OCI-LY7 (cell line): Measurements from ENCODE around the gene RHEX. TPM values are rescaled to one million over a fixed set of nuclear protein-coding genes. Genes with fewer than 3 reads are reported as not detected.

Experiments
- BruUV-seq: library from RNA; stranded (reverse); fragments of 400-500 nt; replicated peaks from 2 replicates; lab custom pipeline; 2021; lab: Mats Ljungman, UMichigan
- CTCF ChIA-PET: fragments of 300-600 bp; sonication (Branson Sonifier 250); formaldehyde crosslinking; loops from one replicate; lab custom pipeline; 2022; ENCODE audit warnings: antibody characterized with exemption; ENCODE audit not compliant: unreplicated experiment; lab: Charles Lee
- POLR2A ChIA-PET: fragments of 300-600 bp; sonication (Branson Sonifier 250); formaldehyde crosslinking; loops from one replicate; lab custom pipeline; 2022; ENCODE audit warnings: antibody characterized with exemption; lab: Charles Lee
- DNase-seq: peaks from one replicate; pipeline ENCODE4 v3.0.0-alpha.2; 2015; ENCODE audit warnings: low spot score
- H2AFZ ChIP-seq: fragments of 200-600 bp; sonication (generic), shearing (Covaris generic); 2 replicates; pipeline ENCODE4 v1.6.1; 2014; ENCODE audit warnings: mild to moderate bottlenecking, antibody characterized with exemption, low read length, moderate library complexity
- H3K27ac ChIP-seq: fragments of 200-600 bp; sonication (generic); 2 replicates; pipeline ENCODE4 v1.5.1; 2014; ENCODE audit warnings: mixed run types, low read depth, mild to moderate bottlenecking, moderate library complexity, low read length, inconsistent platforms; ENCODE audit not compliant: poor library complexity, severe bottlenecking
- H3K36me3 ChIP-seq: fragments of 200-600 bp; sonication (generic); 2 replicates; pipeline ENCODE4 v1.6.1; 2014; ENCODE audit warnings: mild to moderate bottlenecking, antibody characterized with exemption, low read length, moderate library complexity, mixed read lengths; ENCODE audit not compliant: insufficient read depth
- H3K4me1 ChIP-seq: fragments of 200-600 bp; sonication (generic); 2 replicates; pipeline ENCODE4 v1.5.1; 2014; ENCODE audit warnings: mild to moderate bottlenecking, low read length; ENCODE audit not compliant: insufficient read depth, poor library complexity, severe bottlenecking
- H3K4me2 ChIP-seq: fragments of 200-600 bp; sonication (generic); 2 replicates; pipeline ENCODE4 v1.6.1; 2014; ENCODE audit warnings: mild to moderate bottlenecking, low read length
- H3K4me3 ChIP-seq: fragments of 200-600 bp; sonication (generic); 2 replicates; pipeline ENCODE4 v1.5.1; 2014; ENCODE audit warnings: mild to moderate bottlenecking, low read depth, low read length; ENCODE audit not compliant: poor library complexity, severe bottlenecking
- H3K79me2 ChIP-seq: fragments of 200-600 bp; sonication (generic); 2 replicates; pipeline ENCODE4 v1.6.1; 2016; ENCODE audit warnings: low read depth, mild to moderate bottlenecking, low read length, moderate library complexity, mixed read lengths; ENCODE audit not compliant: insufficient read depth
- H3K9me2 ChIP-seq: fragments of 200-600 bp; sonication (generic); 2 replicates; pipeline ENCODE4 v1.6.1; 2016; ENCODE audit warnings: mild to moderate bottlenecking, low read length, mixed read lengths; ENCODE audit not compliant: insufficient read depth
- H3K9me3 ChIP-seq: fragments of 200-600 bp; sonication (generic); 2 replicates; pipeline ENCODE4 v1.6.1; 2014; ENCODE audit warnings: mild to moderate bottlenecking, mixed run types, low read length, mixed read lengths
- H4K20me1 ChIP-seq: fragments of 200-600 bp; sonication (generic); 2 replicates; pipeline ENCODE4 v1.6.1; 2014; ENCODE audit warnings: mild to moderate bottlenecking, antibody characterized with exemption, low read length, moderate library complexity, mixed read lengths; ENCODE audit not compliant: insufficient read depth
- CTCF ChIP-seq: fragments of 200-600 bp; sonication (generic); conservative IDR thresholded peaks from 2 replicates; pipeline ENCODE4 v1.5.1; 2014; ENCODE audit warnings: mild to moderate bottlenecking, antibody characterized with exemption, low read length, moderate library complexity, mixed read lengths
- EZH2phosphoT487 ChIP-seq: fragments of 200-600 bp; sonication (generic); IDR thresholded peaks from 2 replicates; pipeline ENCODE4 v1.6.1; 2018; ENCODE audit warnings: low read depth, borderline replicate concordance, mild to moderate bottlenecking, mixed run types, antibody characterized with exemption, low read length, moderate library complexity, mixed read lengths
- intact Hi-C: fragments of 100-400 bp; cut with micrococcal nuclease; formaldehyde crosslinking; loops from one replicate; pipeline ENCODE4 v1.10.0; 2022; ENCODE audit not compliant: unreplicated experiment
- total RNA-seq, 2 experiments: library from RNA; depleted of rRNA in 1 of 2; stranded (reverse); fragments of >200 nt in 1 of 2; shearing (Covaris generic) in 1 of 2; gene quantifications; 2 replicates each; pipeline ENCODE4 v1.2.3, GENCODE V29; 2014 to 2022

Gene RHEX
- total RNA-seq, 2 experiments from 2014 or later, result 5.0 to 9.9 TPM

GRCh38 chr1:206039046-206039973 lies 13.7 kb upstream of the RHEX start:
- POLR2A ChIA-PET, result interaction anchor here (0.6 to 1.7 kb wide), 4 partner anchors 13 to 785 kb away, joined by 3 to 9 read pairs (median 3); no protein-coding TSS in a partner anchor
- TF ChIP-seq EZH2phosphoT487 (no peak), CTCF (no peak)

GRCh38 chr1:206040328-206040727 lies 12.6 kb upstream of the RHEX start:
- H3K4me1 ChIP-seq, result peaks cover 82% of the 10 kb centered on the region
- BruUV-seq, result no TSS peak
- H3K4me3 ChIP-seq, result no peak overlapping the region
- H2AFZ ChIP-seq, result no peak overlapping the region; the same call in 1 of the 2 replicates
- ChIA-PET CTCF (interaction anchor here (0.7 kb wide), 1 partner anchor 16 kb away, joined by 3 read pairs; no protein-coding TSS in a partner anchor), POLR2A (interaction anchor here (1.7 kb wide), 1 partner anchor 15 kb away, joined by 9 read pairs; no protein-coding TSS in a partner anchor)
- no peaks in the 10 kb centered on the region for H3K79me2 ChIP-seq
- TF ChIP-seq EZH2phosphoT487 (no peak), CTCF (peak; percentile 45; the same call in 1 of the 2 replicates)
- H3K9me2 ChIP-seq, result no peaks in the 10 kb centered on the region
- H4K20me1 ChIP-seq, result no peaks in the 10 kb centered on the region
- H3K36me3 ChIP-seq, result no peaks in the 10 kb centered on the region
- no peak overlapping the region for H3K27ac ChIP-seq
- H3K4me2 ChIP-seq, result peak overlapping the region; percentile 37
- no peak for DNase-seq
- H3K9me3 ChIP-seq, result no peaks in the 10 kb centered on the region
- intact Hi-C loops, result loop anchor here (5.0 kb wide), 1 partner anchor 288 kb away; the partner anchor contains the start of gene NUCKS1

More at GRCh38 chr1:206039046-206039973, 13.7 kb upstream of the RHEX start:
- intact Hi-C loops, result no loop called here
- Histone ChIP-seq H3K9me2 (no peaks in the 10 kb centered on the region), H3K4me3 (no peak overlapping the region), H3K4me1 (peaks cover 87% of the 10 kb centered on the region), H2AFZ (peak overlapping the region; percentile 40; the same call in 1 of the 2 replicates), H3K79me2 (no peaks in the 10 kb centered on the region), H3K9me3 (no peaks in the 10 kb centered on the region), H4K20me1 (no peaks in the 10 kb centered on the region), H3K36me3 (no peaks in the 10 kb centered on the region), H3K4me2 (peak overlapping the region; percentile 37; the same call in 1 of the 2 replicates), H3K27ac (no peak overlapping the region)
- no TSS peak for BruUV-seq
- no peak for DNase-seq
- CTCF ChIA-PET, result interaction anchor here (0.7 kb wide), 1 partner anchor 17 kb away, joined by 3 read pairs; no protein-coding TSS in a partner anchor
